Sciatic nerve (tissue), 2 donors: Measurements from ENCODE around the gene RASA3. TPM values are rescaled to one million over a fixed set of nuclear protein-coding genes. Genes with fewer than 3 reads are reported as not detected.
"Not testable (repeated sequence)": the region's sequence is repeated elsewhere in the genome, so short reads cannot be mapped to it uniquely, and the experiment has no call there.

Experiments
- ATAC-seq: fragments of 200-7000 bp; cut with Tn5 transposase; one replicate; pipeline ENCODE4 v1.9.1; 2020; ENCODE audit warnings: mild to moderate bottlenecking, moderate library complexity
- DNase-seq: peaks from one replicate; pipeline ENCODE4 v3.0.0-alpha.2; 2020; ENCODE audit warnings: low spot score
- intact Hi-C: fragments of 100-400 bp; cut with DNase I; formaldehyde crosslinking; loops from one replicate; pipeline ENCODE4 v1.14.2; 2022
- total RNA-seq: library from RNA; stranded (reverse); fragmentation: NEBNext Ultra II Directional; extraction: Animal tissue kit (Norgen Biotek cat#: 25700); gene quantifications from one replicate; pipeline ENCODE4 v1.2.1, GENCODE V29; 2021
- donor health status: DM: no; HTN: no; CAD: no.
- donor health status: DM: no; HTN: no; CAD: no.

RASA3 gene
- total RNA-seq, 1 donor from 2014 or later, result 47.6 TPM

DNA sequence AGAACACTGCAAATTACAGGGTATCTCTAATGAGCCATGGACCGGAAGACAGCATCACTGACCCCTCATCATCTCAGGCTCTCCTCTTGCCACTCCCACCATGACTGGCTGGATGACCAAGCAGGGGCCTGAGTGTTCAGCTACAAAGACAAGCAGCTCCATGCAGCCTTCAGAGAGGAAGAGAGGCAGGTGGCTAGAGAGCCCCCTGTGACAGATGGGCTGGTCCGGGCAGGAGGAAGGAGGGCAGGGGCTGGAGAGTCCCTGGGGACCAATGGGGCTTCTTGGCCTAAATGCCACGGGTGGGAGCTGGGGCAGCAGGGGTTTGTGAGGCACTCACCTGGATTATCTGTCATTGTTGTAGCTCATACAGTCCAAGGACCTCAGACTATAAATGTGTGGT is 12.8 kb upstream of the RASA3 start:
- ATAC-seq (no peak), DNase-seq (no peak)
- intact Hi-C loops, result no loop called here

DNA sequence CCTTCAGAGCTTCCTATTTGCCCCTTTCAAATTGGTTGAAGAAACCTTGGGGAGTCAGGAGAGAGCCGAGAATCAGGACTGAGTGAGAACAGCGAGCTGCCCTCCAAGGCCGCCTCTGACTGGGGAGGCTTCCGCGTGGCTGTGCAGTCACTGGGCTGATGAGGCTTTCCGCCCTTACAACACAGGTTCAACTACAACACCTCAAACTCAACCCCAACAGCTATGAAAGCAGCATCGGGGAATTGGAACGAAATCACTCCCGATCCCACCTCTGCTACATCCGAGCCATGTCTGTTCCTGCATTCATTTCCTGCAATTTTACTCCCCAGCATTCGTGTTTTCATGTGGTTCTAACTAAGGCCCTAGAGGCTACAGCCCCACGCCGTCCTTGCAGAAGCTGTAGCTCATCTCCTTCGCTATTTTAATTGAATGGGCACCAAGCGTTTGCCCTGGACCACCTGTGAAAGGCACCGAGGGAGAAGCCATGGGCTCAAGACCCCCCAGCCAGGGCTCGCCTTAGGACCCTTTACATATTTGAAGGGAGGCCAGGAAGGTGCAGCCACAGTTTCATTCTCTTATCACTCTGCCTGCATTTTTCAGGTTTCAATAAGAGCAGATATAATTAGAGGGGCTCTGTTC is 12.3 kb upstream of the RASA3 start:
- ATAC-seq (no peak), DNase-seq (no peak)
- intact Hi-C loops, result no loop called here

DNA sequence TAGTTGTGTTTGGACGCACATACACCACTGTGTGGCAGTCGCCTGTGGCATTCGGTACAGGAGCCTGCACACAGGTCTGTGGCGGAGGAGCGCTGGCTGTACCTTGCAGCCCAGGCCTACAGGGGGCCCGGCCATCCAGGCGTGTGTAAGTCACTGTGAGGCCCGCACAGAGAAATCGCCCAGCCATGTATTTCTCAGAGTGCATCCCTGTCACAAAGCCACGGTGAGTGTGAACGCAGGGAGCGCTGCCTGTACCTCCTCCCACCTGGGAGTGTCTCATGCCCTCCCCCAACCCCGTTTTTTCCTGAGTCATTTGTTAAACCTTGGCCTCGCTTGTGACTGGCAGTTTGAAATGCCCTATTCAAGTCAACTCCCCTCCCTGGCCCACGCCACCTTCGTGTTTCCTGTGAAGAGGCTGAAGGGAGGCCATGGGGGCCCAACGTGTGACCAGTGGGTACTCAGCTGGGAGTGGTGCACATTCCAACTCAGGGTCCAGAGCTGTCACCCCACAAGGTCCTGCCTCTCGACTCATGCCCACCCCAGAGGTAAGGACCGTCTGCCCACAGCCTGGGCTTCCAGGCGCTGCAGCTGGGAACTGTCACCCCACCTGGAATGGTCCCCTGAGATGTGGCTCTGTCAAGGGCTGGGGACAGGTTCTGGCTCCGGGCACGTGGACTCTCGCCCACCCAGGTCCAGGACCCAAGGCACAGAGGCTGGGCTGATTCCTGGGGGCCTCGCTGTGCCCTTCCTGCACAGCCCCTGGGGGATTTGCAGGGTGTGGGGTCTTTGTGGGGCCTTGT is 11.6 kb upstream of the RASA3 start:
- DNase-seq, result peak; percentile 45
- intact Hi-C loops, result no loop called here
- ATAC-seq, result no peak

DNA sequence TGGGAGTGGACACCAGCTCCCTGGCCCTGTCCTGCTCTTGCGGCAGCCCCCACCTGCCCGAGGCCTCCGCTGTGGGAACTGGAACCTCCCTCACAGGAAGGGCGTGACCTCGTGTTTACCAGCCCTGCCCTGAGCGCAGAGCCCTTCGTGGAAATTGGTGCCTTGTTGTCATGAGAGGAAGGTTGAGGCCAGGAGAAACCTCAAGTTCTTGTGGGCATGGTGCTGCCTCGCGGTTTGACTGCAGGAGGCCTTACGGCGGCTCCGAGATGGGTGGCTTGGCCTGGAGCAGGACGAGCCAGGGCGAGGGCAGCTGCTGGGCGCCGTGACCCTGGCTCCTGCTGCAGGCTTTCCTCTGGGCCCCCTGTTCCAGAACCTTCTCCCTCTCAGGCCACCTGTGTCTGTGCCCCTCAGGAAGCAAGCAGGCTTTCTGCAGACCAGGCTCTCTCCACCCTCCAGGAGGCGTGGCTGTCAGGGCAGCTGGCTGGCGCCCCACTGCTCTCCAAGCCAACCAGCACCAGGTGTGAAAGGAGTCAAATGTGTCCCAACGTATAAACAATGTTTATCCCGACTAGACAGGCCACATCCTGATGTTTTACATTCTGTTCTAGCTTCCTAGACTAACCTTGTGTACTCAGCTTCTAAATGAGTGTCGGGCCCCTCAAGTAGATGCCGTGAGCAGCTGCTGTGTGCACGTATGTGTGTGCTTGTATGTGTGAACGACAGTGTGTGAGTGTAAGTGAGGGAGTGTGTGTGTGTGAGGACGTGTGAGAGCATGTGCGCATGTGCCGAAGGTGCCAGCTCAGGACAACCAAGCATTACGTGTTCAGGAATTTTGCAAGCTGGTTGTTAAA is 10.4 kb upstream of the RASA3 start:
- no peak for DNase-seq
- intact Hi-C loops, result no loop called here
- ATAC-seq, result peak; percentile 57

DNA sequence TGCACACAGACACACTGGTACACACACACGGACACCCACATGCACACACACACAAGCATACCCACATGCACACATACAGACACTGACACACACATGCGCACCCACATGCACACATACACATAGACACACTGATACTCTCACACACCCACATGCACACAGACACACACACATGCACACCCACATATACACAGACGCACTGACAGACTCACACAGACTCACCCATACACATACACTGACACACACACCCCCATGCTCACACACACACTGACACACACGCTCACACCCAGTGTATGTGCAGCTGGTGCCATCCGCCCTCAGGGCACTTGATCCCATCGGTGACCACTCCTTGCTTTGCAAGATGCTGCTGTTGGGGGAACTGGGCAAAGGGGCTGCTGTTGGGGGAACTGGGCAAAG is 9.7 kb upstream of the RASA3 start:
- DNase-seq (no peak), ATAC-seq (no peak)
- intact Hi-C loops, result no loop called here

DNA sequence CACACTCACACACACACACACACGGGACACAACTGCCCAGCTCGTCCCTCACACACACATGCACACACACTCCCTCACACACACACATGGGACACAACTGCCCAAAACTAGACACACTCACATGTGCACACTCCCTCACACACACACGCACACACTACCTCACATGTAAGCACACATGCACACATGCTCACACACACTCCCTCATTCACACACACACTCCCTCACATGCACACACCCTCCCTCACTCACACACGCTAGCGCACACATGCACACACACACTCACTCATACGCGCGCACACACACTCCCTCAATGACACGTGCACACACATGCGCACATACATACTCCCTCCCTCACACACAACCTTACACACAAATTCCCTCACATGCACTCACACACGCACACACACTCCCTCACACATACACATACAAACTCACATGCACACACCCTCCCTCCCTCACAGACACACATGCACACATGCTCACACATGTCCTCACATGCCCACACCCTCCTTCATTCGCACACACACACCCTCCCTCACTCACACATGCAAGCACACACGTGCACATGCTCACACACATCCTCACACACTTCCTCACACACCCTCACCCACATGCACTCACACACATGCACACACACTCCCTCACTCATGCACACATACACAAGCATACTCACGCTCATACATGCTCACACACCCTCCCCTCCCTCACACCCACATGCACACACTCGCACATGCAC is 9.0 kb upstream of the RASA3 start:
- no peak for ATAC-seq
- no peak for DNase-seq
- intact Hi-C loops, result no loop called here

DNA sequence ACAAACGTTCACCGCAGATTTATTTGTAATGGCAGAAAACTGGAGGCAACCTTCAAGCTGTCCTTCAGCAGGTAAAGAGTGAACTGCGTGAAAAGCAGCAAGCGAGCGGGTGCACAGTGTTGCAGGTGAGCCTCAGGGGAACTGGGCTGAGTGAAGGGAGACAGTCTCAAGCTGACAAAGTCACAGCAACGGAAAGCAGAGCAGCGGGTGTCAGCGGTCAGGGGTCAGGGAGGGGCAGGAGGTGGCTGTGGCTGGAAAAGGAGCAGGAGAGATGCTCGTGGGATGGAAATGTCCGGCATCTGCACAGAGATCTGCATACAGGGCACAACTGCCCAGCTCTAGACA is 8.5 kb upstream of the RASA3 start:
- no peak for DNase-seq
- no peak for ATAC-seq
- intact Hi-C loops, result no loop called here

DNA sequence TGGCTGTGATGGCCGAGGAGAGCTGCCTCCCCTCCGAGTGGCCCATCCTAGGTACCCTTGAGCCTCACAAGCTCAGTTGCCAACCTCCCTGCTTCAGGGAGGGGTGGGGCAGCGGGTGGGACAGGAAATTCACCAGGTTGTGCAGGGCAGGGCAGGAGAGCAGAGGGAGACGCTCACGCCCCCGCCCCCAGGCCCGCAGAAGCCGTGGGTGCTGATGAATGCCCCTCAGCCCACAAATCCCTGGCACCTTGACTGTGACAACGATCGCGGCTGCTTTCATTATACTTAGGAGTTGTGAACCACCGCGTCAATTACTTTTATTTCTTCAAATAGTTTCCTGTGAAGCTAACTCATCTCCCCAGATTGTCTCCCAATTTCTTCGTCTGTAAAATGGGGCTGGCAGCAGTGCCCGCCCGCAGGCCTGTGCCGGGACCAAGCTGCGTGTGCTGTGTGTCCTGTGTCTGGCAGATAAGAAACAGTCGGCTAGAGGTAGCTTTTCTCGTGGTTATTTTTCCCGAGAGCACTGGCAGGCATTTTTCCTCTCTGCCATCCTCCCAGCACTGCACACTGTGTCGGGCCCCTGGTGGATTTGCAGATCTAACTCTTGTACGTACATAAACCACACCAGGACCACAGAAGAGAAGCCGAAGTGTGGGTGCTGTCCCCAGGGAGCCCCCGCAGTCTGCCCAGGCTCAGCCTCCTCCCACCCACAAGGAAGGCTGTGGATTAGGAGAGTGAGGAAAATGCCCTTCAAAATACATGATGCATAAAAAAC is 7.9 kb upstream of the RASA3 start:
- DNase-seq (no peak), ATAC-seq (no peak)

DNA sequence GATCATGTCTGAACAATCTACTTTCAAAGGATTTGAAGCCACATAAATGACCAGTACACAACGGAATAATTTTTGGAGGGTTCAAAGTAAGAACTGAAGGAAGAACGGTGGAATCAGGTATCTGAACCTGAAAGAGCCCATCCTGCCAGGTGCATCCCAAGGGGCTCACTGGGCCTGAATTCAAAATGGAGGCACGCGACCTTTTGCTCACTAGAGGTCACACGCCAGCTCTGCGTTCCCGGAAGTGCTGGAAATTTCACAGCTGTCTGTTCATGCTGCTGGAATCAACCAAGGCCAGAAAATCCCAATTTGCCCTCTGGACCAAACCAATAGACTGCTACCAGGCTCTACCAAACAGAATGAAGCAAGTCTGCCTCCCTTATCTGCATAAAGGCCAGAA is 4.2 kb upstream of the RASA3 start:
- ATAC-seq (no peak), DNase-seq (no peak)
- intact Hi-C loops, result no loop called here

More for the DNA sequence above, 7.9 kb upstream of the RASA3 start:
- intact Hi-C loops, result no loop called here

DNA sequence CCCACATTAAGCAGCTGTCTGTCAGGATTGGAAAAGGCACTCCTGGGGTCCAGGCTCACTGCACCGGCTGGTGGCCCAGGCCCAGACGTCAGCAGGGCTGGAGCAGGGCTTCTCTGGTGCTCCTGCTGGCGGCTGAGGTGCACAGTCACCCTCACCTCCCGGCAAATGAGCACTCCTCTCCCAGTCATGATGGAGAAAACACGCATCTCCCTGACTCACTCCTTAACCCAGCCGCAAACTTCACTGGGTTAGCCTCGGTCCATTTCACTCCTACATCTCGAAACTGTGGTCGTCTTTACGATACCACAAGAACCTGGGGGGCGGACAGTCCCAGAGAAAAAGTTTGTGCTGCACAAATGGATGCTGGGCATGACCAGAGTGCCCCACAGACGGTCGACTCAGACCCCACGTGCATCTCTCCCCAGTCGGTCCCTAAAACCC is 3.3 kb upstream of the RASA3 start:
- intact Hi-C loops, result no loop called here

DNA sequence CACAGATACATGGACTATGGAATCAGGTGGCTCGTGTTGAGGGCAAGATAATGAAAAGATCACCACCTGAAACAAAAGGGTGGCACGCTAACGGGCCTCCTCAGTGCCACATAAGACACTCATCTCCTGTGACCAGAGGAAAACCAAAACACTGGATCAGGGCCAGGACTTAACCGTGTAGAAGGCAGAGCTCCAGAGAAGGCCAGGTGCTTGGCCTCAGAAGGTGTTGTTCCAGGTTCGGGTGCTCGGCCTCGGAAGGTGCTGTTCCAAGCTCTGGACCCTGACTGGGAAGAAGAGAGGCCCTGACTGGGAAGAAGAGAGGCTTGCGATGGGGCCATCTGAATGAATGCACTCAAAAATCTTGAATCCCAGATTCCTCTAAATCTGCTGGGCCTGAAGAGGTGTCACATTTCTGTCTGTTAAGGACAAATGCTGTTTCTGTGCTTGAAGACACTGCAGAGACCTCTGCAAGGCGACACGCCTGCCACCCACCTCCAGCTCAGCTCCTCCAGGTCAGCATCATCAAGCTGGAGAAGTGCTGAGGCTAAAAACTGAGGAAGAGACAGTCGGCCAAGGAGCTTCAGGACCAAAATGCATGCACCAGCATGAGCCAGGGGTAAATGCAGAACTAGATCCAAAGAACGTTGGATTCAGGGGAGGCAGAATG is 2.7 kb upstream of the RASA3 start:
- DNase-seq, result no peak
- intact Hi-C loops, result no loop called here
- no peak for ATAC-seq

More for the DNA sequence above, 3.3 kb upstream of the RASA3 start:
- DNase-seq (no peak), ATAC-seq (no peak)

DNA sequence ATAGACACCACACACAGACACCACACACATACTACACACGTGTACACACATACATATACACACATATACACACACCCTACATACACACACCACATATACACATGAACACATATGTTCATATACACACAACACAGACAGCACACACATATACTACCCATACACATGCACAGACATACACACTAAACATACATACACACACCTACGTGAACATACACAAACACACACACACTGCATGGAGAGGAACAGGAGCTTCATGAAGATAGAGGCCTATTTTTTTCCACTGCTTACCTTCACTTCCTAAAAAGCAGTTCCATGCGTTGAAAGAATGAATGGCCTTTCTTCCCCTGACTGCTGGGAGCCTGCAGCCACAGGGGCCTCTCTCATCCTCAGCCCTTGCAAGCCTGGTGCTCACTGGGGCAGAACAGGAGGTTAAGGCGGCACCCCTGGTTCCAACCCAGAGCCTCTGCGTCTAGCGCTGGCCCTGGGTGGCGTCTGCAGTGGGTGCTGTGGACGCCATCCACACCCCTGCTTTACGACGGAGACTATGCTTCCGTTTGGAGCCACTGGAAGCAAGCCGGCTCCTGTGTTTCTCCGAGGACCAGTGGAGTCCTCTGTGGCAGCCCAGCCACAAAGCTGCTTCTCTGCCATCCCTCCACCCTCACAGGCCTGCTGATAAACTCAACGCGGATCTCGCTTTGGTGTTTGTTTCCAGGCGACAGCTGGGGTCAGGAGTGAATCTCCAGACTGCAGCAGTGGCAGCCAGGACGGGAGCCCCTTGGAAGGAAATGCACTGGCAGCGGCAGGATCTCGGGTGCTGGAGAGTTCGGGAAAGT is 1.9 kb upstream of the RASA3 start:
- DNase-seq (no peak), ATAC-seq (no peak)
- intact Hi-C loops, result no loop called here

DNA sequence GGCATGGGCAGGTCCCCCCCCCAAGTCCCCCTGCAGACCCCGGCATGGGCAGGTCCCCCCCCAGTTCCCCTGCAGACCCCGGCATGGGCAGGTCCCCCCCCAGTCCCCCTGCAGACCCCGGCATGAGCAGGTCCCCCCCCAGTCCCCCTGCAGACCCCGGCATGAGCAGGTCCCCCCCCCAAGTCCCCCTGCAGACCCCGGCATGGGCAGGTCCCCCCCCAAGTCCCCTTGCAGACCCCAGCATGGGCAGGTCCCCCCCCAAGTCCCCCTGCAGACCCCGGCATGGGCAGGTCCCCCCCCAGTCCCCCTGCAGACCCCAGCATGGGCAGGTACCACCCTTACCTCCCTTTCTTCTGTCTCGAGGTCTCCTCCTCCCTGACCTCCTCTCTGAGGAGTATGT is 1.1 kb upstream of the RASA3 start:
- intact Hi-C loops, DNase-seq: not testable (repeated sequence)

DNA sequence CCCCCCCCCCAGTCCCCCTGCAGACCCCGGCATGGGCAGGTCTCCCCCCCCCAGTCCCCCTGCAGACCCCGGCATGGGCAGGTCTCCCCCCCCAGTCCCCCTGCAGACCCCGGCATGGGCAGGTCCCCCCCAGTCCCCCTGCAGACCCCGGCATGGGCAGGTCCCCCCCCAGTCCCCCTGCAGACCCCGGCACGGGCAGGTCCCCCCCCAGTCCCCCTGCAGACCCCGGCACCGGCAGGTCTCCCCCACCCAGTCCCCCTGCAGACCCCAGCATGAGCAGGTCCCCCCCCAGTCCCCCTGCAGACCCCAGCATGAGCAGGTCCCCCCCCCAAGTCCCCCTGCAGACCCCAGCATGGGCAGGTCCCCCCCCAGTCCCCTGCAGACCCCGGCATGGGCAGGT is 703 bp upstream of the RASA3 start:
- DNase-seq, intact Hi-C loops, ATAC-seq: not testable (repeated sequence)

More for the DNA sequence above, 1.1 kb upstream of the RASA3 start:
- ATAC-seq, result not testable (repeated sequence)

DNA sequence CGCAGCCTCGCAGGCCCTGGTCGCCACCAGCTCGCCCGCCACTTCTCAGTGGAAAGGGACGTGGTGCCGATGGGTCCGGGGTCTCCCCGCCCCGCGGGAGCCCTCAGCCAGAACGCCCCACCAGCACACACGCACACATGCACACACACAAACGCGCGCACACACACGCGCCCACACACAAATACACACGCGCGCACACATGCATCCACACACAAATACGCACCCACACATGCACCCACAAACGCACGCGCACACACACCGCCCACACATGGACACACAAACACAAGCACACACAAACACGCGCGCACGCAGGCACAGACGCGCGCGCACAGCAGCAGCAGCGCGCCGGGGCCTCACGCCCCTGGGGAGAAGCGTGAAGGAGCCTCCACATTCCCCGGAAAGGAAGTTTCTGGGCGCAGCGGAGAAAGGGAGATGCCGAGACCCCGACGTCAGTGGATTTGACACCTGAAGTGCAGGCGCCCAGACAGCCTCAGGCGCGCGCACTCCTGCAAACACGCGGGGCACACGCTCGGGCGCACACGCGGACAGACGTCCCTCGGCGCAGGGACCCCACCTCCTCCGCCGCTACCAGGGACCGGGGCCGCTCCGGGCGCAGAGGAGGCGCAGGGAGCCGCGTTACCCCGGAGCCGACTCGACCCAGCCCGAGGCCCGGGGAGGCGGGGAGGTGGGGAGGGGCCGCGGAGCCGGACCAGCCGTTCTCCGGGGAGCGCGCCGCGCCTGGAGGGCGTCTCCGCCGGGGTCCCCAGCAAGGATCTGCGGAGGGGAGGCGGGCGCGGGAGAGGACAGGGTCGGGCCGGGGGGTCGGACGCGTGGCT is 622 bp downstream of the RASA3 start:
- intact Hi-C loops, result no loop called here
- DNase-seq (no peak), ATAC-seq (peak; percentile 31)
